Measurements from ENCODE around the gene RABL2B.
"Not testable (repeated sequence)": the region's sequence is repeated elsewhere in the genome, so short reads cannot be mapped to it uniquely, and the experiment has no call there.

The RABL2B gene

GRCh38 chr22:50783033-50783879 lies at the start of gene RABL2B:
Gene RABL2B (minus strand): TSS chr22:50783636. CDS start chr22:50782294, 1,342 bp downstream.
- H3K4me1 ChIP-seq (ENCODE audit: control insufficient read depth, insufficient read depth, low read length); H3K9me3 ChIP-seq (ENCODE audit: control insufficient read depth, insufficient read depth, low read depth, low read length); H3K27ac ChIP-seq (ENCODE audit: extremely low read depth, low read depth, low read length); H3K36me3 ChIP-seq (ENCODE audit: control insufficient read depth in 2 of 2, insufficient read depth in 1 of 2, low read length in 2 of 2); POLR2A ChIA-PET: not testable (repeated sequence)
- CTCF ChIA-PET: interaction anchor here (0.9 kb wide), 1 partner anchor 26 kb away, joined by 3 read pairs; no protein-coding TSS in a partner anchor
- TF ChIP-seq ZSCAN30 (tag by site-specific recombination; IDR thresholded peaks at IDR 0.05) (0 out of 2 replicates have a peak, but pooled peaks have one; percentile 33), ZBTB17 (tag by site-specific recombination; IDR thresholded peaks at IDR 0.05) (0 out of 2 replicates have a peak, but pooled peaks have one; percentile 14), KLF9 (tag by site-specific recombination; IDR thresholded peaks at IDR 0.05; ENCODE audit: low read depth) (peak; percentile 33), ZBTB26 (tag by site-specific recombination; optimal IDR thresholded peaks at IDR 0.05) (peak; percentile 94), ZNF335 (tag by site-specific recombination; conservative IDR thresholded peaks at IDR 0.05) (peak; percentile 60)
- peak within 1 kb of the TSS; percentile 47 for H3K4me3 ChIP-seq (ENCODE audit: low read depth, low read length)

GRCh38 chr22:50786936-50787335 lies 3.5 kb upstream of the RABL2B start:
- H3K27ac ChIP-seq (ENCODE audit: extremely low read depth, low read depth, low read length); H3K4me3 ChIP-seq (ENCODE audit: low read depth, low read length); POLR2A ChIA-PET; H3K4me1 ChIP-seq (ENCODE audit: control insufficient read depth, insufficient read depth, low read length); H3K9me3 ChIP-seq (ENCODE audit: control insufficient read depth, insufficient read depth, low read depth, low read length); H3K36me3 ChIP-seq (ENCODE audit: control insufficient read depth in 2 of 2, insufficient read depth in 1 of 2, low read length in 2 of 2); CTCF ChIA-PET: not testable (repeated sequence)

GRCh38 chr22:50785289-50785688 lies 1.9 kb upstream of the RABL2B start:
- H3K9me3 ChIP-seq (ENCODE audit: control insufficient read depth, insufficient read depth, low read depth, low read length); H3K4me3 ChIP-seq (ENCODE audit: low read depth, low read length); POLR2A ChIA-PET; H3K27ac ChIP-seq (ENCODE audit: extremely low read depth, low read depth, low read length); CTCF ChIA-PET; H3K4me1 ChIP-seq (ENCODE audit: control insufficient read depth, insufficient read depth, low read length); H3K36me3 ChIP-seq (ENCODE audit: control insufficient read depth in 2 of 2, insufficient read depth in 1 of 2, low read length in 2 of 2): not testable (repeated sequence)

- H3K36me3 ChIP-seq (ENCODE audit: control insufficient read depth in 2 of 2, insufficient read depth in 1 of 2, low read length in 2 of 2); H3K9me3 ChIP-seq (ENCODE audit: control insufficient read depth, insufficient read depth, low read depth, low read length); POLR2A ChIA-PET; H3K4me1 ChIP-seq (ENCODE audit: control insufficient read depth, insufficient read depth, low read length); H3K27ac ChIP-seq (ENCODE audit: extremely low read depth, low read depth, low read length): not testable (repeated sequence)
- H3K4me3 ChIP-seq (ENCODE audit: low read depth, low read length): peak overlapping the region; percentile 34
- CTCF ChIA-PET: interaction anchor here (0.9 kb wide), 1 partner anchor 27 kb away, joined by 3 read pairs; no protein-coding TSS in a partner anchor
Observed at GRCh38 chr22:50783880-50784276, 442 bp upstream of the RABL2B start.

GRCh38 chr22:50782253-50782652 lies 1.2 kb downstream of the RABL2B start:
- CTCF ChIA-PET; H3K4me3 ChIP-seq (ENCODE audit: low read depth, low read length): not testable (repeated sequence)

GRCh38 chr22:50780244-50780643 lies 3.2 kb downstream of the RABL2B start:
- H3K9me3 ChIP-seq (ENCODE audit: control insufficient read depth, insufficient read depth, low read depth, low read length); CTCF ChIA-PET; POLR2A ChIA-PET; H3K27ac ChIP-seq (ENCODE audit: extremely low read depth, low read depth, low read length); H3K4me1 ChIP-seq (ENCODE audit: control insufficient read depth, insufficient read depth, low read length); H3K4me3 ChIP-seq (ENCODE audit: low read depth, low read length): not testable (repeated sequence)
- H3K36me3 ChIP-seq (ENCODE audit: control insufficient read depth in 2 of 2, insufficient read depth in 1 of 2, low read length in 2 of 2): peaks cover 0 to 15% of the 10 kb centered on the region in 2 experiments; a peak in 1 of 3 replicates

More at GRCh38 chr22:50782253-50782652, 1.2 kb downstream of the RABL2B start:
- POLR2A ChIA-PET; H3K27ac ChIP-seq (ENCODE audit: extremely low read depth, low read depth, low read length); H3K9me3 ChIP-seq (ENCODE audit: control insufficient read depth, insufficient read depth, low read depth, low read length); H3K4me1 ChIP-seq (ENCODE audit: control insufficient read depth, insufficient read depth, low read length): not testable (repeated sequence)
- peaks cover 0 to 11% of the 10 kb centered on the region in 2 experiments; a peak in 1 of 3 replicates for H3K36me3 ChIP-seq (ENCODE audit: control insufficient read depth in 2 of 2, insufficient read depth in 1 of 2, low read length in 2 of 2)

- POLR2A ChIA-PET; CTCF ChIA-PET; H3K9me3 ChIP-seq (ENCODE audit: control insufficient read depth, insufficient read depth, low read depth, low read length); H3K27ac ChIP-seq (ENCODE audit: extremely low read depth, low read depth, low read length); H3K4me1 ChIP-seq (ENCODE audit: control insufficient read depth, insufficient read depth, low read length); H3K4me3 ChIP-seq (ENCODE audit: low read depth, low read length): not testable (repeated sequence)
- peaks cover 0 to 15% of the 10 kb centered on the region in 2 experiments; a peak in 1 of 3 replicates for H3K36me3 ChIP-seq (ENCODE audit: control insufficient read depth in 2 of 2, insufficient read depth in 1 of 2, low read length in 2 of 2)
Observed at GRCh38 chr22:50777631-50778030, 5.8 kb downstream of the RABL2B start.
